MG63 (cell line): Measurements from ENCODE around the gene SLC9B2. TPM values are rescaled to one million over a fixed set of nuclear protein-coding genes. Genes with fewer than 3 reads are reported as not detected.

Experiments used
- DNase-seq: peaks from one replicate; pipeline ENCODE4 v3.0.0-alpha.2; 2020
- H3K27me3 ChIP-seq: fragments of 250-450 bp; sonication (Bioruptor Pico); 2 replicates; pipeline ENCODE4 v1.5.1; 2020; ENCODE audit warnings: mild to moderate bottlenecking, moderate library complexity
- H3K36me3 ChIP-seq: fragments of 250-450 bp; sonication (Bioruptor Pico); 2 replicates; pipeline ENCODE4 v1.5.1; 2020; ENCODE audit warnings: mild to moderate bottlenecking, moderate library complexity
- H3K4me3 ChIP-seq: fragments of 250-450 bp; sonication (Bioruptor Pico); 2 replicates; pipeline ENCODE4 v1.5.1; 2020; ENCODE audit warnings: mild to moderate bottlenecking, moderate library complexity
- H3K9me3 ChIP-seq: fragments of 250-450 bp; sonication (Bioruptor Pico); 2 replicates; pipeline ENCODE4 v1.5.1; 2020; ENCODE audit warnings: mild to moderate bottlenecking, moderate library complexity
- total RNA-seq: library from RNA; depleted of rRNA; stranded (reverse); fragments of >200 nt; shearing (Covaris generic); gene quantifications from 2 replicates; pipeline ENCODE4 v1.2.3, GENCODE V29; 2014; ENCODE audit warnings: low replicate concordance

The SLC9B2 gene
- total RNA-seq, 1 experiment from 2014 or later = 13.6 TPM

DNA sequence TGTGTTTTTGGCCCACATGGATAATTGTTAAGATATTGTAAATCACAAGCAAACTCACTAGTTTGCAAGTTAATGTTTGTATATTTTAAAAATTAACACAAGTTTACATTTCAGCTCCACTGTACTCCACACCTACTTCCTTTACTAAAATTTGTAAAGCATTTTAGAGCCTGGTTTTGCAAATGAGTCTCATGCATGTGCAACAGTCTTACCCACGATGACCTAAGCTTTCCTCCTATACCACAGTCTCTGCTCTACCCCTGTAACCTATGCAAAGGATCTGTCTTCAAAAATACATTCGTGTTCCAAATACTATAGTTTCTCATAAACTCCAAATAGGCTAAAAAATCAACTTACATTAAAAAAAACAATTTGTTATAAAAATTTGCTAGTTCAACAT is 12.9 kb upstream of the SLC9B2 start:
- Histone ChIP-seq H3K36me3 (no peaks in the 10 kb centered on the region), H3K27me3 (no peaks in the 10 kb centered on the region)

GRCh38 chr4:103086551-103086950 is 10.0 kb upstream of the SLC9B2 start:
- no peaks in the 10 kb centered on the region for H3K27me3 ChIP-seq
- no peaks in the 10 kb centered on the region for H3K36me3 ChIP-seq
- no peak overlapping the region for H3K4me3 ChIP-seq
- no peak for DNase-seq
- H3K9me3 ChIP-seq = no peaks in the 10 kb centered on the region

More for the DNA sequence above, 12.9 kb upstream of the SLC9B2 start:
- H3K4me3 ChIP-seq = no peak overlapping the region
- no peak for DNase-seq
- H3K9me3 ChIP-seq = no peaks in the 10 kb centered on the region

GRCh38 chr4:103085555-103086196 is 9.1 kb upstream of the SLC9B2 start:
- no peaks in the 10 kb centered on the region for H3K27me3 ChIP-seq
- no peaks in the 10 kb centered on the region for H3K36me3 ChIP-seq
- no peak overlapping the region for H3K4me3 ChIP-seq
- no peak for DNase-seq
- no peaks in the 10 kb centered on the region for H3K9me3 ChIP-seq

DNA sequence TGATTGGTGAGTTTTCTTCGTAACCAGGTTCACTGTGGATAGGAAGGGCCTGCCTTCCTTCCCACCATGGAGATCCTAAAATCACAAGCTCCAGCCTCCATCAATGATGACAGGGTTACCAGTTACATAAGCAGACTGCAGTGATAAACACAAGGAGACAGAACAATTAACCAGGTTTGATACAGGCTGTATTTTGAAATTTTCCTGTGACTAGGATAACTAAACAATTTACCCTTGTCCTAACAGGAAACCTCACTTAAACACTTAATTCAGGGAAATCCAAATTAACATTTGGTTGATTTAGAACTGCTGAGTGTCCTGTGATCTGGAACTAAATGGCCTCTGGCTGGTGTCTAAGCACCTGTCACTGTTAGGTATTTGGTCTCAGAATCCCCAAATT is 3.1 kb upstream of the SLC9B2 start:
- Histone ChIP-seq H3K27me3 (no peaks in the 10 kb centered on the region), H3K9me3 (no peaks in the 10 kb centered on the region), H3K36me3 (no peaks in the 10 kb centered on the region), H3K4me3 (no peak overlapping the region)
- no peak for DNase-seq

GRCh38 chr4:103075894-103076746 is 441 bp downstream of the SLC9B2 start:
- Histone ChIP-seq H3K27me3 (no peaks in the 10 kb centered on the region), H3K36me3 (no peaks in the 10 kb centered on the region), H3K4me3 (peak overlapping the region; percentile 63), H3K9me3 (no peaks in the 10 kb centered on the region)
- peak; percentile 65 for DNase-seq

DNA sequence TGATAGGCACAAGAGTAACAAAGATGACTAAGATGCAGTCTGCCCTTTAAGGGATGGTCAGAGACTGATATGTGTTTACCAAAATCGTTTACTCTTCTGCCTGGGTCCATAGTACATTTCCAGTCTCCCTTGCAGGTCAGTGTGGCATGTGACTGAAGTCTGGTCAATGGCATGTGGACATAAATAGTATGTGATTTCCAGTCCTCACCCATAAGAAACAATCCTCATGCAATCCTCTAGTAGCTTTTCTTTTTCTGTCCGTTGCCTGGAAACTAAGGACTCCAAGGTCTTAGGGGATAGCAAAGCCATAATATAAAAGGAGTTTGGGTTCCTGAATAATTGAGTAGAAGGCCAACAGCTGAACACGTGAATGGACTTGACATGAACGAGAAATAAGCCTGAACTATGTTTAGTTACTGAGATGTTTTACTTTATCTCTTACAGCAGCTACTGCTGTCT is 1.1 kb downstream of the SLC9B2 start:
- Histone ChIP-seq H3K9me3 (no peaks in the 10 kb centered on the region), H3K27me3 (no peaks in the 10 kb centered on the region), H3K4me3 (peak overlapping the region; percentile 63), H3K36me3 (no peaks in the 10 kb centered on the region)
- no peak for DNase-seq

GRCh38 chr4:103074744-103075434 is 1.7 kb downstream of the SLC9B2 start:
- DNase-seq = no peak
- peak overlapping the region; percentile 63; the same call in 1 of the 2 replicates for H3K4me3 ChIP-seq

DNA sequence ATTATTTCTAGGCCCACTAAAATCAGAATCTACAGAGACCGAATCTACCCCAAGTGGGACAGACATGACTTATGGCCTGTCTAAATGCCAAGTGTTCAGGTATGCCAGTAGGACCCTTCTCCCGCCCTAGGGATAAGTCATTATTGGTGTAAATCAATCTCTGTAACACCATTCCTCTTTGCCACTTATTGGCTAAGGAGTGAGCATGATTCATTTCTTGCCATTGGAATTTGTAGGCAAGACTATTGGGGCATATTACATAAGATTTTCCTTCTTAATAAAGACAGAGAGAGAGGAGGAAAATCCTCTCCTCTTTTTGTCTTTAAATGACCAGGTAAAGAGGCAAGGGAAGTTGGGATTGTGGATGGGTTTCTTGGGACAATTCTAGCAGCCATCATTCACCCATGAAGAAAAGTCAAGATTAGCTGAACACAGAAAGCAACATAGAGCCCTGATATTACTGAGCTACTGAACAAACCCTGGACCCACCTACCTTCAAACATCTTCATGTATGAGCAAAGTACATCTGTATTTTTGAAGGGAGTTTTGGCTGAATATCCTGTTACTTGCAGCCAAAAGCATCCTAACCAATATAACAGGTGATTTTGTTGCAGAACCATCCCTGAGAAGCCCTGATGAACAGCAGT is 2.6 kb downstream of the SLC9B2 start:
- Histone ChIP-seq H3K27me3 (no peaks in the 10 kb centered on the region), H3K9me3 (no peaks in the 10 kb centered on the region), H3K4me3 (no peak overlapping the region), H3K36me3 (no peaks in the 10 kb centered on the region)
- DNase-seq = no peak

More at GRCh38 chr4:103074744-103075434, 1.7 kb downstream of the SLC9B2 start:
- Histone ChIP-seq H3K9me3 (no peaks in the 10 kb centered on the region), H3K36me3 (no peaks in the 10 kb centered on the region), H3K27me3 (no peaks in the 10 kb centered on the region)

- Histone ChIP-seq H3K9me3 (no peaks in the 10 kb centered on the region), H3K36me3 (no peaks in the 10 kb centered on the region; the same call in 1 of the 2 replicates), H3K27me3 (no peaks in the 10 kb centered on the region), H3K4me3 (no peak overlapping the region)
- DNase-seq = no peak
Measured at GRCh38 chr4:103067841-103068547, 8.6 kb downstream of the SLC9B2 start.

DNA sequence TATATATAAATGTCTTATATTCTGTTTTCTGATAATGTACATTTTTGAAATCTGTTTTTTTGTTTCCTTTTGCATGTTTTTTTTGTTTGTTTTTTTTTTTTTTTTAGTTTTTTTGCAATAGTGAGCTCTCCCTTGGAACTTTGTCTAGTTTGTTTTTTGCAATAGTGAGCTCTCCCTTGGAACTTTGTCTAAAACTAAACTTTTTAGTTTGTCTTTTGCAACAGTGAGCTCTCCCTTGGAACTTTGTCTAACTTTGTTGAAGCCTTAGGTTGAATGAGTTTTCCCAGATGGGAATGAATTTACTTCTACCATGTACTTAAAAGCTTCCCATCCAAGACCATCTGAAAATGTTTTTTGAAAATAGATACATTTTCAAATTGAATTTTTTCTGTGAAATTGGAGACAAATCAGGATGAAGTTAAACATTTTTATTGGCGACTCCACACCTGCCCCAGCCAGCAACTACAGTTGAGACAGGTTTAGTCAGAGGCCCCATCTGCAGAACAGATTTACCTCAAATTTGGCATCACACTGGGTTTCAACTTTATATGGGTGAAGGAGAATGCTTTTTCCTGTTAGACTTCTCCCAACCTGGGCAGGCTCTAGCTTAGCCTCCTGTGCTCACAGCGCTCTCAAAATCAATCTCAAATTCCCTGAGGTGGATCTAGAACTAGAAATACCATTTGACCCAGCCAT is 16.0 kb downstream of the SLC9B2 start:
- Histone ChIP-seq H3K27me3 (no peaks in the 10 kb centered on the region), H3K4me3 (no peak overlapping the region), H3K9me3 (no peaks in the 10 kb centered on the region), H3K36me3 (no peaks in the 10 kb centered on the region)
- no peak for DNase-seq

- Histone ChIP-seq H3K36me3 (no peaks in the 10 kb centered on the region), H3K9me3 (no peaks in the 10 kb centered on the region), H3K27me3 (no peaks in the 10 kb centered on the region), H3K4me3 (no peak overlapping the region)
- DNase-seq = no peak
Measured at GRCh38 chr4:103054030-103054429, 22.5 kb downstream of the SLC9B2 start.

GRCh38 chr4:103052779-103053178 is 23.8 kb downstream of the SLC9B2 start:
- Histone ChIP-seq H3K36me3 (no peaks in the 10 kb centered on the region), H3K27me3 (no peaks in the 10 kb centered on the region), H3K4me3 (no peak overlapping the region), H3K9me3 (no peaks in the 10 kb centered on the region)
- DNase-seq = no peak

GRCh38 chr4:103052145-103052544 is 24.4 kb downstream of the SLC9B2 start:
- DNase-seq = no peak
- Histone ChIP-seq H3K4me3 (no peak overlapping the region), H3K9me3 (no peaks in the 10 kb centered on the region), H3K36me3 (no peaks in the 10 kb centered on the region), H3K27me3 (no peaks in the 10 kb centered on the region)

- Histone ChIP-seq H3K36me3 (peaks cover 3% of the 10 kb centered on the region; the same call in 1 of the 2 replicates), H3K27me3 (no peaks in the 10 kb centered on the region), H3K9me3 (no peaks in the 10 kb centered on the region), H3K4me3 (no peak overlapping the region)
- no peak for DNase-seq
Measured at GRCh38 chr4:103050736-103051436, 25.7 kb downstream of the SLC9B2 start.
